Measurements from ENCODE around the gene NLGN1.

The NLGN1 gene

GRCh38 chr3:173618703-173619102 lies 221.2 kb downstream of the NLGN1 start:
- DNase-seq (ENCODE audit: low read depth), result peak; percentile 64
- TF ChIP-seq, protein P1, sequence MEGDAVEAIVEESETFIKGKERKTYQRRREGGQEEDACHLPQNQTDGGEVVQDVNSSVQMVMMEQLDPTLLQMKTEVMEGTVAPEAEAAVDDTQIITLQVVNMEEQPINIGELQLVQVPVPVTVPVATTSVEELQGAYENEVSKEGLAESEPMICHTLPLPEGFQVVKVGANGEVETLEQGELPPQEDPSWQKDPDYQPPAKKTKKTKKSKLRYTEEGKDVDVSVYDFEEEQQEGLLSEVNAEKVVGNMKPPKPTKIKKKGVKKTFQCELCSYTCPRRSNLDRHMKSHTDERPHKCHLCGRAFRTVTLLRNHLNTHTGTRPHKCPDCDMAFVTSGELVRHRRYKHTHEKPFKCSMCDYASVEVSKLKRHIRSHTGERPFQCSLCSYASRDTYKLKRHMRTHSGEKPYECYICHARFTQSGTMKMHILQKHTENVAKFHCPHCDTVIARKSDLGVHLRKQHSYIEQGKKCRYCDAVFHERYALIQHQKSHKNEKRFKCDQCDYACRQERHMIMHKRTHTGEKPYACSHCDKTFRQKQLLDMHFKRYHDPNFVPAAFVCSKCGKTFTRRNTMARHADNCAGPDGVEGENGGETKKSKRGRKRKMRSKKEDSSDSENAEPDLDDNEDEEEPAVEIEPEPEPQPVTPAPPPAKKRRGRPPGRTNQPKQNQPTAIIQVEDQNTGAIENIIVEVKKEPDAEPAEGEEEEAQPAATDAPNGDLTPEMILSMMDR (IDR thresholded peaks at IDR 0.05; ENCODE audit: control insufficient read depth, extremely low read depth, insufficient read depth), result no peak
- H3K4me3 ChIP-seq (ENCODE audit: low read depth, low read length), result no peak overlapping the region

- no peak overlapping the region for H3K4me3 ChIP-seq (ENCODE audit: low read depth, low read length)
- TF ChIP-seq, protein P1 (IDR thresholded peaks at IDR 0.05; ENCODE audit: control insufficient read depth, extremely low read depth, insufficient read depth), result no peak
- no peak for DNase-seq (ENCODE audit: low read depth)
Observed at GRCh38 chr3:173622166-173622565, 224.6 kb downstream of the NLGN1 start.

DNA sequence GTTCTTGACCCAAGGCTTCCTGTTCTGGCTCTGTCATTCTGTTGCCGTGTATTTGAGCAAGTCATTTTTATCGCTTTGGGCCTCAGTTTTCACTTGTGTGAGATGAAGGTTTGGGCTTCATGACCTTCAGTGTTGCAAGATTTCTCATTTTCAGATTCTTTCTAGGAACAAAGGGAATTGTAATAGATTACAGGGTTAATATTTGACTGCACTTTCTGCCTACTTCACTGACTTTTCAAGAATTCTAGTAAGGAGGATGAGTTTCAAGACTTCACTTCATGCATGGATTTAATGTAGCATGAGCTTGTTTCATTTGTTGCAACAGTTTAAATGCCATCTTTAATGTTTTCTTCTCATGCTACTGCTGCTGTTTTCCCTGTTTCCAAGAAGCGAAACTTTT lies 226.5 kb downstream of the NLGN1 start:
- no peak overlapping the region for H3K4me3 ChIP-seq (ENCODE audit: low read depth, low read length)
- no peak for DNase-seq (ENCODE audit: low read depth)
- TF ChIP-seq, protein P1 (IDR thresholded peaks at IDR 0.05; ENCODE audit: control insufficient read depth, extremely low read depth, insufficient read depth), result no peak

- no peak for DNase-seq (ENCODE audit: low read depth)
- TF ChIP-seq, protein P1 (IDR thresholded peaks at IDR 0.05; ENCODE audit: control insufficient read depth, extremely low read depth, insufficient read depth), result no peak
- H3K4me3 ChIP-seq (ENCODE audit: low read depth, low read length), result no peak overlapping the region
Observed at GRCh38 chr3:173630849-173631248, 233.3 kb downstream of the NLGN1 start.

- TF ChIP-seq, protein P1 (IDR thresholded peaks at IDR 0.05; ENCODE audit: control insufficient read depth, extremely low read depth, insufficient read depth), result no peak
- no peak overlapping the region for H3K4me3 ChIP-seq (ENCODE audit: low read depth, low read length)
- no peak for DNase-seq (ENCODE audit: low read depth)
Observed at GRCh38 chr3:173632945-173633344, 235.4 kb downstream of the NLGN1 start.

GRCh38 chr3:173635826-173636225 lies 238.3 kb downstream of the NLGN1 start:
- H3K4me3 ChIP-seq (ENCODE audit: low read depth, low read length), result no peak overlapping the region
- TF ChIP-seq, protein P1 (IDR thresholded peaks at IDR 0.05; ENCODE audit: control insufficient read depth, extremely low read depth, insufficient read depth), result peak; percentile 29; the same call in 1 of the 2 replicates
- DNase-seq (ENCODE audit: low read depth), result no peak

DNA sequence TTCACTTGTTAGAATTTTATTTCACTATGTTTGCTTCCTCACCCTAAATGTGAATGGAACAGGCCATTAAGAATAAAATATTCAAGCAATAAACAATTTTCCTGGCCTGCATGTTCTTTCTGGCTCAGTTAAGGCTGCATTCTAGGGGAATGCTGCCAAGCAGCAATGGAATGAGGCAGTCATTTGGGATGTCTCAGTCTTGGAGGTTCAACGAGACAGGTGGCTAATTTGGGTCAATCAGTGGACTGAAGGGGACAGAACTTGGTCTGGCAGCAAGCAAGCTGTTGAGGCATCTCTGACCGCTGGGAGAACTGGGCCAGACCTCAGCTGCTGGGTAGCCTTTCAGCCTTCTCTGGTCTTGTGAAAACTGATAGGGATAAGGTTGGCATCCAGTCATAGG lies 241.6 kb downstream of the NLGN1 start:
- no peak for DNase-seq (ENCODE audit: low read depth)
- H3K4me3 ChIP-seq (ENCODE audit: low read depth, low read length), result no peak overlapping the region
- TF ChIP-seq, protein P1 (IDR thresholded peaks at IDR 0.05; ENCODE audit: control insufficient read depth, extremely low read depth, insufficient read depth), result no peak
